Fibroblast of lung (primary cell): ENCODE results near the gene GATA5.

ENCODE experiments used
- CTCF ChIP-seq, 2 donors: IDR thresholded peaks in 1 of 2; conservative IDR thresholded peaks in 1 of 2; 1 replicate in 1 of 2; 2 replicates in 1 of 2; pipeline ENCODE4 v1.5.1; 2011 to 2012; ENCODE audit warnings: low read length in 2 of 2, control low read depth in 1 of 2, inconsistent platforms in 1 of 2, low read depth in 1 of 2, mild to moderate bottlenecking in 1 of 2
- EZH2 ChIP-seq: IDR thresholded peaks from 2 replicates; pipeline ENCODE4 v1.5.1; 2012; ENCODE audit warnings: low read length, control low read depth, mild to moderate bottlenecking; ENCODE audit errors: missing control alignments

GRCh38 chr20:62484478-62484877 lies 8.7 kb upstream of the GATA5 start:
- TF ChIP-seq CTCF (conservative IDR thresholded peaks at IDR 0.05 in 1 of 2, IDR thresholded peaks at IDR 0.05 in 1 of 2; ENCODE audit: low read depth in 1 of 2, low read length in 2 of 2) (no peak), EZH2 (no peak)
